Parathyroid adenoma (tissue), 2 donors: ENCODE data around the gene SLC44A2.

Experiments used
- H2AFZ ChIP-seq: fragments of 300-600 bp; sonication (generic); one replicate; pipeline ENCODE4 v1.7.0; 2017; ENCODE audit warnings: antibody characterized with exemption, mild to moderate bottlenecking
- H3K27ac ChIP-seq: fragments of 300-600 bp; sonication (generic); one replicate; pipeline ENCODE4 v1.7.0; 2017
- H3K27me3 ChIP-seq: fragments of 300-600 bp; sonication (generic); one replicate; pipeline ENCODE4 v1.7.0; 2017; ENCODE audit warnings: low read length; ENCODE audit not compliant: control insufficient read depth, insufficient read depth
- H3K36me3 ChIP-seq: fragments of 300-600 bp; sonication (generic); one replicate; pipeline ENCODE4 v1.7.0; 2017; ENCODE audit warnings: low read length; ENCODE audit not compliant: control insufficient read depth, insufficient read depth
- H3K4me1 ChIP-seq: fragments of 300-600 bp; sonication (generic); one replicate; pipeline ENCODE4 v1.7.0; 2017; ENCODE audit warnings: control low read depth
- H3K4me2 ChIP-seq: fragments of 300-600 bp; sonication (generic); one replicate; pipeline ENCODE4 v1.7.0; 2017; ENCODE audit warnings: low read length
- H3K4me3 ChIP-seq: fragments of 300-600 bp; sonication (generic); one replicate; pipeline ENCODE4 v1.7.0; 2017; ENCODE audit warnings: low read depth, low read length
- H3K79me2 ChIP-seq: fragments of 300-600 bp; sonication (generic); one replicate; pipeline ENCODE4 v1.7.0; 2017; ENCODE audit warnings: control low read depth
- H3K9ac ChIP-seq: fragments of 300-600 bp; sonication (generic); one replicate; pipeline ENCODE4 v1.7.0; 2017; ENCODE audit warnings: mild to moderate bottlenecking
- H3K9me3 ChIP-seq: fragments of 300-600 bp; sonication (generic); one replicate; pipeline ENCODE4 v1.7.0; 2017; ENCODE audit warnings: low read length; ENCODE audit not compliant: control insufficient read depth
- TF ChIP-seq, protein P1 (sequence below): fragments of 300-600 bp; sonication (generic); IDR thresholded peaks from one replicate; pipeline ENCODE4 v1.7.0; 2017; ENCODE audit warnings: antibody characterized with exemption, mild to moderate bottlenecking
- donor health status: primary hyperparathyroidism.

Gene SLC44A2

DNA sequence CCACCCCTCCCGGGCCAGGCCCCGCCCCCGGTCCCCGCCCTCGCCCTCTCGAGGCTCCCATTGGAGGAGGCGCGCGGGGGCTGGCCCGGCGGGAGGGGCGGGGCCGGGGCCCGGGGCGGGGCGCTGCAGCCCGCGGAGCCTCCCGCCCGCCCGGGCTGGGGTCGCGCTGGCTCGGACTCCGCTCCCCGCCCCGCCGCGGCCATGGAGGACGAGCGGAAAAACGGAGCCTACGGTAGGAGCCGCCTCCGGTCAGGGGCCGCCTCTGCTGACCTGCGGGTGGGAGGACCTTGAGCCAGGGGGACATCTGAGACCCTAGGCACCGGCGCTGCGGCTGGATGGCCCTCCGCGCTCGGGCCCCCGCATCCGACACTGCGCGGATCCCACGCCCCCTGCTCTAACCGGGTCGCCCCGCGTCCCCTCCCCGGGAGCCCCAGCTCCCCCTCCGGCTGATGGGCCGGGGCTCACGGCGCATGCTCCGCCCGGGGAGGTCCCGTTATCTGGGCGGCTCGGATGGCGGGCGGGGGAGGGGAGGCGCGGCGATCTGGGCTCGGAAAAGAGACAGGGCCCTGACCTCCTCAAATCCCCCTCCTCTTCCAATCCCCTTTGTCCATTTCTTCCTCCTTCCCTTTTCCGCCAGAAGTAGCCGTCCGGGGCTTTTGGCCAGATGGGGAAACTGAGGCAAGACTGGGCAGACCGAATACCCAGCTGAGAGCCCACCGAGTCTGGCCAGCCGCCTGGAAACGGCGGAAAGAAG, 22.8 kb upstream of the SLC44A2 start:
- Histone ChIP-seq H3K79me2 (no peaks in the 10 kb centered on the region), H3K9ac (peak overlapping the region; percentile 67), H3K4me1 (peaks cover 2% of the 10 kb centered on the region), H3K4me2 (peak overlapping the region; percentile 73), H3K27me3 (no peaks in the 10 kb centered on the region), H3K4me3 (peak overlapping the region; percentile 71), H3K27ac (peak overlapping the region; percentile 80), H3K9me3 (no peaks in the 10 kb centered on the region), H2AFZ (peak overlapping the region; percentile 98), H3K36me3 (no peaks in the 10 kb centered on the region)
- TF ChIP-seq, protein P1, sequence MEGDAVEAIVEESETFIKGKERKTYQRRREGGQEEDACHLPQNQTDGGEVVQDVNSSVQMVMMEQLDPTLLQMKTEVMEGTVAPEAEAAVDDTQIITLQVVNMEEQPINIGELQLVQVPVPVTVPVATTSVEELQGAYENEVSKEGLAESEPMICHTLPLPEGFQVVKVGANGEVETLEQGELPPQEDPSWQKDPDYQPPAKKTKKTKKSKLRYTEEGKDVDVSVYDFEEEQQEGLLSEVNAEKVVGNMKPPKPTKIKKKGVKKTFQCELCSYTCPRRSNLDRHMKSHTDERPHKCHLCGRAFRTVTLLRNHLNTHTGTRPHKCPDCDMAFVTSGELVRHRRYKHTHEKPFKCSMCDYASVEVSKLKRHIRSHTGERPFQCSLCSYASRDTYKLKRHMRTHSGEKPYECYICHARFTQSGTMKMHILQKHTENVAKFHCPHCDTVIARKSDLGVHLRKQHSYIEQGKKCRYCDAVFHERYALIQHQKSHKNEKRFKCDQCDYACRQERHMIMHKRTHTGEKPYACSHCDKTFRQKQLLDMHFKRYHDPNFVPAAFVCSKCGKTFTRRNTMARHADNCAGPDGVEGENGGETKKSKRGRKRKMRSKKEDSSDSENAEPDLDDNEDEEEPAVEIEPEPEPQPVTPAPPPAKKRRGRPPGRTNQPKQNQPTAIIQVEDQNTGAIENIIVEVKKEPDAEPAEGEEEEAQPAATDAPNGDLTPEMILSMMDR, result no peak

DNA sequence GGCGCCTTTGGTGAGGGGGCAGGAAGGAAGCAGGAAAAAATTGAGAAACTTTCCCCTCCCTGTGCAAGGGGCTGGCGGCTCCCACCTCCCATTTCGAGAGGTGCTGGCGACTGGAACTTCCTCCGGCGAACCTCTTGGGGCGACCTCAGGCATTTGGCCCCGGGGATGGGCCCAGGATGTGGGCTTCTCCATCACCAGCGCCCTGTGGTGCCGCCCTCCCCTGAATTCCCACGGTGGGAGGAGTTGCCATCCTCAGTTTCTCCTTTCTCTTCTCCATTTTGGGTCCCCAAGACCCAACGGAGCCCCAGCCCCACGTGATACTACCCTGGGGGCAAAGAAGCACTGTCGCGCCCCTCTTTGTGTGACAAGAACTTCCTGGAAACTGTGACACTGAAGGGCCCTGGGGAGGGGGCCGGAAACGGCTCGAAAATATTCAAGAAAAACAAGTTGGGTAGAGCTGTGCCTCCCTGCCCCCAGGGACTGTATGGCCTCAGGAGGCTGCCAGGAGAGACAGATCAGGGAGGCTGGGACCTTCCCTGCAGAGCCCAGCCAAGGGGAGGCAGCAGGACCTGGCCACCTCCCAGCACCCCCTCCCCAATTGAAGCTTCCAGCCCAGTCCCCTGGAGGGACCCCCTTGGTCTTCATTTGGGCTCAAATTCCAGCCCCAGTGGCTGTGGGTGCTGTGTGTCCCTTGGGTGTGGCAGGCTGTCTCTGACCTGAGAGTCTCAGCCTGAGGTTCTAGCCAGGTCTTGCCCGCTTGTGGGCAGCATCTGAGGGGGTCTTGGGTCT, 22.1 kb upstream of the SLC44A2 start:
- peak overlapping the region; percentile 67 for H3K9ac ChIP-seq
- no peaks in the 10 kb centered on the region for H3K9me3 ChIP-seq
- no peaks in the 10 kb centered on the region for H3K79me2 ChIP-seq
- peak overlapping the region; percentile 71 for H3K4me3 ChIP-seq
- TF ChIP-seq, protein P1, result no peak
- H3K27ac ChIP-seq, result peak overlapping the region; percentile 80
- H3K4me2 ChIP-seq, result peak overlapping the region; percentile 73
- H3K27me3 ChIP-seq, result no peaks in the 10 kb centered on the region
- H3K36me3 ChIP-seq, result no peaks in the 10 kb centered on the region
- H2AFZ ChIP-seq, result peak overlapping the region; percentile 98
- H3K4me1 ChIP-seq, result peaks cover 2% of the 10 kb centered on the region

DNA sequence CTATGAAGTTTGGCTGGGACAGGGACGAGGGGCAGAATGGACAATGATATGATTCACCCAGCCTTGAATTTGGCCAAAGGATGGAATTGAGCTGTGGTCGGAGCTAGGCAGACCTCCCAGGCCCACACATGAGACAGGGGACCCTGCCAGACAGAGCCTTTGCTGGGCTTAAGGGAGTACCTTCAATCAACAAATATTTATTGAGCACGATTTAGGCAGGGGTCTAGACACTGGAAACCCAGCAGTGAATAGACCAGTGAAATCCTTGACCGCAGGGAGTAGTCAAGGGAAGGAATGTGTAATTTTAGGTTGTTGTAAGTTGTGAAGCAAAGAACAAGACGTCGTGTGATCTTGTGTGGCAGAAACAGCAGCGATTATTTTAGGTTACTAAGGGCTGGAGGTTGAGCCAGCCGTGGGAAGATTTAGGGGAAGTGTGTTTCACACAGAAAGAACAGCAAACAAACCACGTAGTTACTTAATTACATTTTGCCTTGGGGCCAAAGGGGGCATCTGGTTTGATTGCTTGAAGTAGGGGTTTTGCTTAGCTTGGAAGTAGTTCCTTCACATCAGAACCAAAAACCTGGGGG, 21.4 kb upstream of the SLC44A2 start:
- no peaks in the 10 kb centered on the region for H3K79me2 ChIP-seq
- TF ChIP-seq, protein P1, result no peak
- H3K9ac ChIP-seq, result no peak overlapping the region
- peak overlapping the region; percentile 98 for H2AFZ ChIP-seq
- no peaks in the 10 kb centered on the region for H3K36me3 ChIP-seq
- H3K9me3 ChIP-seq, result no peaks in the 10 kb centered on the region
- H3K27ac ChIP-seq, result peak overlapping the region; percentile 80
- H3K4me2 ChIP-seq, result peak overlapping the region; percentile 37
- H3K27me3 ChIP-seq, result no peaks in the 10 kb centered on the region
- H3K4me1 ChIP-seq, result peaks cover 2% of the 10 kb centered on the region
- peak overlapping the region; percentile 41 for H3K4me3 ChIP-seq

DNA sequence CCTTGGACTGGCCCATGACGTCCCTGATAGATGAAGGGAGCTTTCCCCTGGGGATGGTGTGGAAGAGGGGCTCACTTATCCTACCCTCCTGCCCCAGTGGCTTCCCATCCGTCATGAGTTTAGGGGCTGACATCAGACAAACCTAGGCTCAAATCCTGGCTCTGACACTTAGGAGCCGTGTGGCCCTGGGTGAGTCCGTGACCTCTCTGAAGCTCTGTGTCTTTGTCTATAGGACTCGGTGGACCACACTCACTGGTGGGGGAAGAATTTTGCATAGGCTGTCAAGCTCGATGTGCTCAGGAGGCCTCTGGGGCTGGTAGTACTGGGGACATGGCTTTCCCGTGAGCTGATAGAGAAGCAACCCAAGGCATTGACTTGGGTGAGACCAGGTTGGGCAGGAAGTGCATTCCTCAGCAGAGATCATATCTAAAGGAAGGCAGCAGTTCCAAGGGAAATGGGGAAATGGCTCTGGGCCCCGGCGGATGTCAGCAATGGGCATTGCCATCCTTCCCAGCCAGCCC, 20.8 kb upstream of the SLC44A2 start:
- Histone ChIP-seq H3K9ac (no peak overlapping the region), H3K79me2 (no peaks in the 10 kb centered on the region), H2AFZ (no peak overlapping the region), H3K27me3 (no peaks in the 10 kb centered on the region), H3K27ac (peak overlapping the region; percentile 80), H3K4me1 (peaks cover 2% of the 10 kb centered on the region), H3K36me3 (no peaks in the 10 kb centered on the region), H3K4me2 (no peak overlapping the region), H3K4me3 (no peak overlapping the region), H3K9me3 (no peaks in the 10 kb centered on the region)
- TF ChIP-seq, protein P1, result no peak
